DMS 273 (cell line): ENCODE measurements around the gene AJAP1.

Experiments used
- DNase-seq: peaks from one replicate; lab custom pipeline; 2025; ENCODE audit not compliant: unreplicated experiment; lab: John Stamatoyannopoulos, UW

Gene AJAP1

GRCh38 chr1:4762146-4762545 lies 107.7 kb downstream of the AJAP1 start:
- DNase-seq: no peak

- no peak for DNase-seq
Measured at GRCh38 chr1:4767308-4767707, 112.9 kb downstream of the AJAP1 start.

GRCh38 chr1:4768553-4768952 lies 114.1 kb downstream of the AJAP1 start:
- peak; percentile 41 for DNase-seq

- no peak for DNase-seq
Measured at GRCh38 chr1:4769516-4770280, 115.3 kb downstream of the AJAP1 start.

GRCh38 chr1:4770713-4771112 lies 116.3 kb downstream of the AJAP1 start:
- DNase-seq: no peak

GRCh38 chr1:4771267-4771666 lies 116.9 kb downstream of the AJAP1 start:
- no peak for DNase-seq

- DNase-seq: no peak
Measured at GRCh38 chr1:4771721-4772120, 117.3 kb downstream of the AJAP1 start.

GRCh38 chr1:4772294-4773010 lies 118.0 kb downstream of the AJAP1 start:
- DNase-seq: no peak

- DNase-seq: no peak
Measured at GRCh38 chr1:4773226-4773625, 118.8 kb downstream of the AJAP1 start.

- DNase-seq: no peak
Measured at GRCh38 chr1:4775506-4775905, 121.1 kb downstream of the AJAP1 start.

- DNase-seq: peak; percentile 26
Measured at GRCh38 chr1:4778056-4778455, 123.6 kb downstream of the AJAP1 start.

- DNase-seq: no peak
Measured at GRCh38 chr1:4781646-4782045, 127.2 kb downstream of the AJAP1 start.

GRCh38 chr1:4784761-4785160 lies 130.4 kb downstream of the AJAP1 start:
- no peak for DNase-seq

- no peak for DNase-seq
Measured at GRCh38 chr1:4786055-4786454, 131.6 kb downstream of the AJAP1 start.

- DNase-seq: no peak
Measured at GRCh38 chr1:4787551-4787950, 133.1 kb downstream of the AJAP1 start.

GRCh38 chr1:4792565-4792964 lies 138.2 kb downstream of the AJAP1 start:
- DNase-seq: no peak

GRCh38 chr1:4794020-4794780 lies 139.8 kb downstream of the AJAP1 start:
- DNase-seq: no peak

- no peak for DNase-seq
Measured at GRCh38 chr1:4796161-4797015, 142.0 kb downstream of the AJAP1 start.

GRCh38 chr1:4797016-4797410 lies 142.6 kb downstream of the AJAP1 start:
- no peak for DNase-seq

- no peak for DNase-seq
Measured at GRCh38 chr1:4797429-4797828, 143.0 kb downstream of the AJAP1 start.
